Calu3 (cell line): ENCODE measurements around the gene CPSF2. TPM values are rescaled to one million over a fixed set of nuclear protein-coding genes. Genes with fewer than 3 reads are reported as not detected.

ENCODE experiments used
- BruUV-seq: library from RNA; stranded (reverse); fragments of 400-500 nt; replicated peaks from 2 replicates; lab custom pipeline; 2021; lab: Mats Ljungman, UMichigan
- CTCF ChIA-PET: fragments of 300-600 bp; sonication (Branson Sonifier 250); formaldehyde crosslinking; loops from one replicate; lab custom pipeline; 2022; ENCODE audit warnings: antibody characterized with exemption; lab: Charles Lee
- DNase-seq: peaks from one replicate; pipeline ENCODE4 v3.0.0; 2022
- H3K27ac Mint-ChIP-seq: one replicate; pipeline ENCODE4 v1.8.0; 2022; ENCODE audit warnings: mixed read lengths; ENCODE audit not compliant: unreplicated experiment
- H3K27me3 Mint-ChIP-seq: one replicate; pipeline ENCODE4 v1.8.0; 2022; ENCODE audit warnings: mixed read lengths; ENCODE audit not compliant: unreplicated experiment
- H3K36me3 Mint-ChIP-seq: one replicate; pipeline ENCODE4 v1.8.0; 2022; ENCODE audit warnings: mild to moderate bottlenecking, moderate library complexity, mixed read lengths; ENCODE audit not compliant: insufficient read depth, unreplicated experiment
- H3K4me1 Mint-ChIP-seq: one replicate; pipeline ENCODE4 v1.8.0; 2022; ENCODE audit warnings: mild to moderate bottlenecking, low read depth, mixed read lengths; ENCODE audit not compliant: unreplicated experiment
- H3K4me3 Mint-ChIP-seq: one replicate; pipeline ENCODE4 v1.8.0; 2022; ENCODE audit warnings: mild to moderate bottlenecking, low read depth, moderate library complexity, mixed read lengths; ENCODE audit not compliant: unreplicated experiment
- H3K9me3 Mint-ChIP-seq: one replicate; pipeline ENCODE4 v1.8.0; 2022; ENCODE audit warnings: low read depth, mixed read lengths; ENCODE audit not compliant: unreplicated experiment
- intact Hi-C: fragments of 100-400 bp; cut with micrococcal nuclease; formaldehyde crosslinking; loops from one replicate; pipeline ENCODE4 v1.10.0; 2022; ENCODE audit not compliant: unreplicated experiment
- total RNA-seq: library from RNA; stranded (reverse); gene quantifications from 2 replicates; pipeline ENCODE4 v1.2.3, GENCODE V29; 2022
- TF ChIP-seq, protein P1 (sequence below): fragments of 200-600 bp; IDR thresholded peaks from one replicate; pipeline ENCODE4 v1.8.0; 2022; ENCODE audit warnings: antibody characterized with exemption; ENCODE audit not compliant: unreplicated experiment

Gene CPSF2
- total RNA-seq, 1 experiment from 2014 or later = 76.7 TPM

DNA sequence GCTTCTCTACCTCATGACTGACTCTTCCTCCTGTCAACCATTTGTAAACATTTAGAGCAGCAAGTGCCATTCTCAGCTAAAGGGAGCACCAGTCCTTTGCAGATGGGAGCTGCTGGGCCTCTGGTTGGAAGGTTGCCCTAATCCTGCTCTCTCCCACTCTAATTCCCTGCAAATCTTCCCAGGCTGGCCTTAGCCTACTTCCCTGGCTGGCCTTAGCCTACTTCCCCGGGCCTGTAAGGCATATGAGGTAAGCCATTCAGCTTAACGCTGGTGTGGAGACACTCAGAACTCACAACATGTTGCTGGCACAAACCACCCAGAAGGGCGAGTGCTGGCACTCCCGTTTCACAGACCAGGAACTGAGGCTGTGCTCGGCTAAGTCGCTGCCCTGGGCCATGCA lies 69.0 kb downstream of the CPSF2 start:
- no peaks in the 10 kb centered on the region for H3K36me3 Mint-ChIP-seq
- TF ChIP-seq, protein P1, sequence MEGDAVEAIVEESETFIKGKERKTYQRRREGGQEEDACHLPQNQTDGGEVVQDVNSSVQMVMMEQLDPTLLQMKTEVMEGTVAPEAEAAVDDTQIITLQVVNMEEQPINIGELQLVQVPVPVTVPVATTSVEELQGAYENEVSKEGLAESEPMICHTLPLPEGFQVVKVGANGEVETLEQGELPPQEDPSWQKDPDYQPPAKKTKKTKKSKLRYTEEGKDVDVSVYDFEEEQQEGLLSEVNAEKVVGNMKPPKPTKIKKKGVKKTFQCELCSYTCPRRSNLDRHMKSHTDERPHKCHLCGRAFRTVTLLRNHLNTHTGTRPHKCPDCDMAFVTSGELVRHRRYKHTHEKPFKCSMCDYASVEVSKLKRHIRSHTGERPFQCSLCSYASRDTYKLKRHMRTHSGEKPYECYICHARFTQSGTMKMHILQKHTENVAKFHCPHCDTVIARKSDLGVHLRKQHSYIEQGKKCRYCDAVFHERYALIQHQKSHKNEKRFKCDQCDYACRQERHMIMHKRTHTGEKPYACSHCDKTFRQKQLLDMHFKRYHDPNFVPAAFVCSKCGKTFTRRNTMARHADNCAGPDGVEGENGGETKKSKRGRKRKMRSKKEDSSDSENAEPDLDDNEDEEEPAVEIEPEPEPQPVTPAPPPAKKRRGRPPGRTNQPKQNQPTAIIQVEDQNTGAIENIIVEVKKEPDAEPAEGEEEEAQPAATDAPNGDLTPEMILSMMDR = no peak
- CTCF ChIA-PET = no interaction called here
- no peak overlapping the region for H3K27ac Mint-ChIP-seq
- no TSS peak for BruUV-seq
- no peaks in the 10 kb centered on the region for H3K4me1 Mint-ChIP-seq
- no peak for DNase-seq
- intact Hi-C loops = no loop called here
- H3K27me3 Mint-ChIP-seq = peaks cover 14% of the 10 kb centered on the region
- H3K4me3 Mint-ChIP-seq = no peak overlapping the region
- peaks cover 3% of the 10 kb centered on the region for H3K9me3 Mint-ChIP-seq

GRCh38 chr14:92198804-92199203 lies 77.0 kb downstream of the CPSF2 start:
- intact Hi-C loops = no loop called here
- CTCF ChIA-PET = no interaction called here
- Mint-ChIP-seq H3K9me3 (no peaks in the 10 kb centered on the region), H3K4me3 (no peak overlapping the region), H3K36me3 (no peaks in the 10 kb centered on the region), H3K27ac (no peak overlapping the region), H3K4me1 (no peaks in the 10 kb centered on the region), H3K27me3 (peaks cover 54% of the 10 kb centered on the region)
- DNase-seq = no peak
- TF ChIP-seq, protein P1 = no peak
- no TSS peak for BruUV-seq

- H3K4me3 Mint-ChIP-seq = no peak overlapping the region
- no peaks in the 10 kb centered on the region for H3K4me1 Mint-ChIP-seq
- H3K36me3 Mint-ChIP-seq = no peaks in the 10 kb centered on the region
- no peaks in the 10 kb centered on the region for H3K9me3 Mint-ChIP-seq
- CTCF ChIA-PET = no interaction called here
- no peak for DNase-seq
- intact Hi-C loops = no loop called here
- H3K27me3 Mint-ChIP-seq = peaks cover 61% of the 10 kb centered on the region
- TF ChIP-seq, protein P1 = no peak
- H3K27ac Mint-ChIP-seq = no peak overlapping the region
- BruUV-seq = no TSS peak
Measured at GRCh38 chr14:92199763-92200162, 78.0 kb downstream of the CPSF2 start.

GRCh38 chr14:92203116-92203515 lies 81.3 kb downstream of the CPSF2 start:
- intact Hi-C loops = no loop called here
- no TSS peak for BruUV-seq
- TF ChIP-seq, protein P1 = no peak

More at GRCh38 chr14:92203116-92203515, 81.3 kb downstream of the CPSF2 start:
- no peak overlapping the region for H3K4me3 Mint-ChIP-seq
- peaks cover 94% of the 10 kb centered on the region for H3K27me3 Mint-ChIP-seq
- H3K27ac Mint-ChIP-seq = no peak overlapping the region
- H3K4me1 Mint-ChIP-seq = no peaks in the 10 kb centered on the region
- DNase-seq = no peak
- no peaks in the 10 kb centered on the region for H3K9me3 Mint-ChIP-seq
- CTCF ChIA-PET = no interaction called here
- no peaks in the 10 kb centered on the region for H3K36me3 Mint-ChIP-seq
